ENCODE measurements around the gene TOM1.

Gene TOM1

DNA sequence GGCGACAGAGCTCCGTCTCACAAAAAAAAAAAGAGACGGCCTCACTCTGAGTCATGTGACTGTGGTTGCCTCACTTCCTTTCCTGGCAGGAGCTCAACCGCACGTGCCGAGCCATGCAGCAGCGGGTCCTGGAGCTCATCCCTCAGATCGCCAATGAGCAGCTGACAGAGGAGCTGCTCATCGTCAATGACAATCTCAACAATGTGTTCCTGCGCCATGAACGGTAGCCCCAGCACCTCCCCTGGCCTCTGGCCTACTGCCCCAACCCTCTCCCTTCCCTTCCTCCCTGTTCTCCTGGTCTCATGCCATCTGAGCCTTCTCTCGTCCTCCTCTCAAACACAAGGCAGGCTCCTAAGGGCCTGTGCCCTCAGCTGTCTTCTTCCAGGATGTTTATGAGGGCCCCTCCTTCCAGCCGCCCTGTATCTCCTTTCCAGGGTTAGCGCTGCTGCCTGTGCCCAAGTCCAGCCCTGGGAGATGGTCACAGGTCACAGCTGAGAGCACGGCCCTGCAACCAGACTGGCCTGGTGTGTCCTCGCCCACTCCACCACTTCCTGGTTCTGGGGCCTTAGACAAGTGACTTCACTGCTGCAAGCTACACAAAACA lies 30.7 kb downstream of the TOM1 start:
- Histone ChIP-seq H3K9ac (ENCODE audit: low read depth in 1 of 2, low read length in 2 of 2) (no peak overlapping the region), H3K27me3 (ENCODE audit: control insufficient read depth in 1 of 2, insufficient read depth in 2 of 2, low read length in 2 of 2) (no peaks in the 10 kb centered on the region), H3K27ac (ENCODE audit: low read depth, low read length) (peak overlapping the region; percentile 36), H3K4me3 (ENCODE audit: low read depth in 1 of 2, low read length in 2 of 2) (no peak overlapping the region), H3K9me3 (ENCODE audit: control insufficient read depth in 1 of 2, low read length in 2 of 2) (no peaks in the 10 kb centered on the region), H3K36me3 (ENCODE audit: control insufficient read depth in 1 of 2, insufficient read depth in 2 of 2, low read length in 2 of 2) (peaks cover 54 to 78% of the 10 kb centered on the region in 2 donors), H3K4me1 (ENCODE audit: control insufficient read depth in 1 of 2, insufficient read depth in 2 of 2, low read length in 2 of 2) (peaks cover 6 to 7% of the 10 kb centered on the region in 2 donors)

DNA sequence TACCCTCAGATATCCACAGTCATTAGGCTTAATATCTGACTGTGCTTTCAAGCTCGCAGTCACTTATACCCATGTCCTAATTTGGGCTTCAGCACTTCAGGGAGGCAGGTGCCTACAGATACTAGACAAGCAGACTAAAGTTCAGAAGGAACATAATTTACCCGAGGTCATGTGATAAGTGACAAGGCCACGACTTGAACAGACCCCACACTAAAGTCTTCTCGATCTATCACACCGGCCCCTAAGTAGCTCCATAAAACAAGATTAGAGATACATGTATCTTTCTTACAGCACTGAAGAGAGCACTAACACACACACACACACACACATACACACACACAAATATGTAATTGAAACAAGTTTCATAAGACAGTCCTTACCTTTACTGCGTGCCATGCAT lies 32.6 kb downstream of the TOM1 start:
- Histone ChIP-seq H3K9ac (ENCODE audit: low read depth in 1 of 2, low read length in 2 of 2) (no peak overlapping the region), H3K4me3 (ENCODE audit: low read depth in 1 of 2, low read length in 2 of 2) (no peak overlapping the region), H3K27ac (ENCODE audit: low read depth, low read length) (no peak overlapping the region), H3K36me3 (ENCODE audit: control insufficient read depth in 1 of 2, insufficient read depth in 2 of 2, low read length in 2 of 2) (peaks cover 44 to 75% of the 10 kb centered on the region in 2 donors), H3K9me3 (ENCODE audit: control insufficient read depth in 1 of 2, low read length in 2 of 2) (no peaks in the 10 kb centered on the region), H3K4me1 (ENCODE audit: control insufficient read depth in 1 of 2, insufficient read depth in 2 of 2, low read length in 2 of 2) (peaks cover 6 to 7% of the 10 kb centered on the region in 2 donors), H3K27me3 (ENCODE audit: control insufficient read depth in 1 of 2, insufficient read depth in 2 of 2, low read length in 2 of 2) (no peaks in the 10 kb centered on the region)

GRCh38 chr22:35333220-35333619 lies 33.5 kb downstream of the TOM1 start:
- no peak overlapping the region for H3K9ac ChIP-seq (ENCODE audit: low read depth in 1 of 2, low read length in 2 of 2)
- no peaks in the 10 kb centered on the region for H3K27me3 ChIP-seq (ENCODE audit: control insufficient read depth in 1 of 2, insufficient read depth in 2 of 2, low read length in 2 of 2)
- H3K36me3 ChIP-seq (ENCODE audit: control insufficient read depth in 1 of 2, insufficient read depth in 2 of 2, low read length in 2 of 2): peaks cover 43 to 75% of the 10 kb centered on the region in 2 donors
- H3K4me3 ChIP-seq (ENCODE audit: low read depth in 1 of 2, low read length in 2 of 2): no peak overlapping the region
- peaks cover 6 to 7% of the 10 kb centered on the region in 2 donors for H3K4me1 ChIP-seq (ENCODE audit: control insufficient read depth in 1 of 2, insufficient read depth in 2 of 2, low read length in 2 of 2)
- no peaks in the 10 kb centered on the region for H3K9me3 ChIP-seq (ENCODE audit: control insufficient read depth in 1 of 2, low read length in 2 of 2)
- no peak overlapping the region for H3K27ac ChIP-seq (ENCODE audit: low read depth, low read length)

DNA sequence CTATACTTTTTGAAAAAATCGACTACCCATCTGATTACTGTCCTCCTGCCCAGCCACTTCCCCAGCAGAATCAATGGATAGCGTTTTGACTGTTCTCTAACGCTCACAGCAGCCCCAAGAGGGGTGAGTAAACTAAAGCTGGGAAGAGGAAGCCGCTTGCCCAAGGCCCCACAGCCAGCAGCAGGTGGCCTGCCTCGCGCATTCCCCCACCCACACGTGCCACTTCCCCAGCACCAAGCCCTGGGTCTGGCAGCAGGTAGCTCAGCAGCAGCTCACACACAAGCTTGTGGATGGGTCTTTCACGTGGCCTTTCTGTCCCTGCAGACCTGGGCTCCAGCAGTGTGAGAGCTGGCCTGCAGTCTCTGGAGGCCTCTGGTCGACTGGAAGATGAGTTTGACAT lies 34.3 kb downstream of the TOM1 start:
- Histone ChIP-seq H3K9me3 (ENCODE audit: control insufficient read depth in 1 of 2, low read length in 2 of 2) (no peaks in the 10 kb centered on the region), H3K27ac (ENCODE audit: low read depth, low read length) (no peak overlapping the region), H3K4me1 (ENCODE audit: control insufficient read depth in 1 of 2, insufficient read depth in 2 of 2, low read length in 2 of 2) (peaks cover 6 to 7% of the 10 kb centered on the region in 2 donors), H3K9ac (ENCODE audit: low read depth in 1 of 2, low read length in 2 of 2) (no peak overlapping the region), H3K4me3 (ENCODE audit: low read depth in 1 of 2, low read length in 2 of 2) (no peak overlapping the region), H3K36me3 (ENCODE audit: control insufficient read depth in 1 of 2, insufficient read depth in 2 of 2, low read length in 2 of 2) (peaks cover 44 to 76% of the 10 kb centered on the region in 2 donors), H3K27me3 (ENCODE audit: control insufficient read depth in 1 of 2, insufficient read depth in 2 of 2, low read length in 2 of 2) (no peaks in the 10 kb centered on the region)

DNA sequence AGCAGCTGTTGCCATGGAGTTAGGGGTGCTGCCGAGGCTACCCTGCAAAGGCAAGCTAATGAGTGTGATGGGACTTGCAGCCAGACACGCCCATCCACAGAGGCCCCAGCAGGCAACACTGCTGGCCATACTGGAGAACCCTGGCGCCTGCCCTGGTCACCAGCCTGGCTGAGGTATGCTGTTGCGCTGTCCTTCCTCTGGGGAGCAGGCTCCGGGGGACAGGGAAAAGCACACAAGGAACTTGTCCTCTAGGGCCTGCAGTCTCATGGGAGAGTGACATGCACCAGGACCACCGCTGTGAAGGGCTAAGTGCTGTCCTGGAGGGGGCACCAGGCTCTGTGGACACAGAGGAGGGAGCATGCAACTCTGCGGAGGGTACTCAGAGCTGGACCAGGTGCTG lies 35.8 kb downstream of the TOM1 start:
- H3K27ac ChIP-seq (ENCODE audit: low read depth, low read length): no peak overlapping the region
- H3K4me3 ChIP-seq (ENCODE audit: low read depth in 1 of 2, low read length in 2 of 2): no peak overlapping the region
- no peaks in the 10 kb centered on the region for H3K27me3 ChIP-seq (ENCODE audit: control insufficient read depth in 1 of 2, insufficient read depth in 2 of 2, low read length in 2 of 2)
- peaks cover 1 to 3% of the 10 kb centered on the region in 2 donors for H3K4me1 ChIP-seq (ENCODE audit: control insufficient read depth in 1 of 2, insufficient read depth in 2 of 2, low read length in 2 of 2)
- H3K9ac ChIP-seq (ENCODE audit: low read depth in 1 of 2, low read length in 2 of 2): no peak overlapping the region
- H3K36me3 ChIP-seq (ENCODE audit: control insufficient read depth in 1 of 2, insufficient read depth in 2 of 2, low read length in 2 of 2): peaks cover 40 to 79% of the 10 kb centered on the region in 2 donors
- no peaks in the 10 kb centered on the region for H3K9me3 ChIP-seq (ENCODE audit: control insufficient read depth in 1 of 2, low read length in 2 of 2)

DNA sequence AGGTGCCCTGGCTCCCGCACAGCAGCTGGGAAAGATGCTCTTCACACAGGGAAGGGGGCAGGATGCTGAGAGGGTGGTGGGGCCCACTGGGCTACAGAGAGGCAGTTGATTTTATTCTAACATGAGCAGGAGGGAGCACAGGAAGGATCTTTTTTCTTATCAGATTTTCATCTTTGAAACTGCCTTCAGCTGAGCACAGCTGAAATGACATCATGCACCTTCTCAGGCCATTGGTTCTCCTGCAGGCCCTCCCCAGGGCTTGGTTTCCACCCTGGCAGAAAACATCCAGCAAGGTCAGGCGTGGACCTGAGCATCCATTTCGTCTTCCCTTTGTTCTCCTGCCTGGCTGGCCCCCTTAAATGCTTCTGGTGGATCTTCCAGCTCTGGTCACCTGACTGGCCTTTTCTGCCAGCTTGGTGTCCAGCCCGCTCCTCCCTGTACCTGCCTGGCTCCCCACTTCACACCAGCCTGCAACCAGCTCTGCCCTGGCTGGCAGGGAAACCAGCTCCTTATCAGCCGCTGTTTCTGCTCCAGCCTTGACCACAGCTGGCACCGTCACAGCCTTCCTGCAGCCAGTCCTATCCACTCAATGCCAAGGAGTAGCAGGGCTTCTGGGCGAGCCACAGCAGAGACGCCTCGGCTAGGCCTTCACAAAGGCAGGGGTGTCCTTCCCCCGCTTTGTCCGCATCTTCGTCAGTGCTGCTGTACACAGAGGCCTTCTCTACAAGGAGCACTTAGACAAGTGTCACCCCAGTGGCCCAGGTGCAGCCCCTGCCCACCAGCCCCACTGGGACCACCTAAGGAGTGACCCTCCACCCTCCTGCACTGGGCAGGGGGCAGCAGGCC lies 36.5 kb downstream of the TOM1 start:
- peaks cover 45 to 83% of the 10 kb centered on the region in 2 donors for H3K36me3 ChIP-seq (ENCODE audit: control insufficient read depth in 1 of 2, insufficient read depth in 2 of 2, low read length in 2 of 2)
- no peaks in the 10 kb centered on the region for H3K27me3 ChIP-seq (ENCODE audit: control insufficient read depth in 1 of 2, insufficient read depth in 2 of 2, low read length in 2 of 2)
- H3K4me1 ChIP-seq (ENCODE audit: control insufficient read depth in 1 of 2, insufficient read depth in 2 of 2, low read length in 2 of 2): no peaks in the 10 kb centered on the region
- no peak overlapping the region for H3K27ac ChIP-seq (ENCODE audit: low read depth, low read length)
- no peaks in the 10 kb centered on the region for H3K9me3 ChIP-seq (ENCODE audit: control insufficient read depth in 1 of 2, low read length in 2 of 2)
- H3K4me3 ChIP-seq (ENCODE audit: low read depth in 1 of 2, low read length in 2 of 2): no peak overlapping the region
- H3K9ac ChIP-seq (ENCODE audit: low read depth in 1 of 2, low read length in 2 of 2): no peak overlapping the region

DNA sequence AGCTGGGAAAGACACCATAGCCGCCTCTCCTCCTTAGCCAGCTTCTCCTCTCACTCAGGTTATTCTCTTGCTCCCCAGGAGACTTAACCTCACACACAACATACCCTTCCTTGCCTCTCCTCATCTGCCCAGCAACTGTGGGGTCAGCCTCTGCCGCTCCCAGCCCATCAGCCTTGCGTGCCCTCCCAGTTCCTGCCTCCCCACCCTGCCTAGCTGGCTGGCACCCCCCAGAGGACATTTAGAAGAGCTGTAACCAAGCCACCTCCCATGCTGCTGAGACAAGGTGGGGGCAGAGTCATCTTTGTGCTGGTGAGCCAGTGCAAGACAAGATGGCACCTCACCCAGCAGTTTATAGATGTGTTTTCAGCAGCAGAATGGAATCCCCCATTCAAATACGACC lies 38.2 kb downstream of the TOM1 start:
- peaks cover 42 to 85% of the 10 kb centered on the region in 2 donors for H3K36me3 ChIP-seq (ENCODE audit: control insufficient read depth in 1 of 2, insufficient read depth in 2 of 2, low read length in 2 of 2)

GRCh38 chr22:35341090-35341874 lies 41.6 kb downstream of the TOM1 start:
- H3K27ac ChIP-seq (ENCODE audit: low read depth, low read length): no peak overlapping the region
- peaks cover 35 to 81% of the 10 kb centered on the region in 2 donors for H3K36me3 ChIP-seq (ENCODE audit: control insufficient read depth in 1 of 2, insufficient read depth in 2 of 2, low read length in 2 of 2)
- H3K4me1 ChIP-seq (ENCODE audit: control insufficient read depth in 1 of 2, insufficient read depth in 2 of 2, low read length in 2 of 2): peaks cover 0 to 7% of the 10 kb centered on the region in 2 donors
- H3K9me3 ChIP-seq (ENCODE audit: control insufficient read depth in 1 of 2, low read length in 2 of 2): no peaks in the 10 kb centered on the region
- no peak overlapping the region for H3K4me3 ChIP-seq (ENCODE audit: low read depth in 1 of 2, low read length in 2 of 2)
- H3K27me3 ChIP-seq (ENCODE audit: control insufficient read depth in 1 of 2, insufficient read depth in 2 of 2, low read length in 2 of 2): no peaks in the 10 kb centered on the region
- H3K9ac ChIP-seq (ENCODE audit: low read depth in 1 of 2, low read length in 2 of 2): no peak overlapping the region

More for the DNA sequence above, 38.2 kb downstream of the TOM1 start:
- no peaks in the 10 kb centered on the region for H3K9me3 ChIP-seq (ENCODE audit: control insufficient read depth in 1 of 2, low read length in 2 of 2)
- H3K27me3 ChIP-seq (ENCODE audit: control insufficient read depth in 1 of 2, insufficient read depth in 2 of 2, low read length in 2 of 2): no peaks in the 10 kb centered on the region
- no peak overlapping the region for H3K4me3 ChIP-seq (ENCODE audit: low read depth in 1 of 2, low read length in 2 of 2)
- H3K9ac ChIP-seq (ENCODE audit: low read depth in 1 of 2, low read length in 2 of 2): no peak overlapping the region
- H3K4me1 ChIP-seq (ENCODE audit: control insufficient read depth in 1 of 2, insufficient read depth in 2 of 2, low read length in 2 of 2): no peaks in the 10 kb centered on the region
- H3K27ac ChIP-seq (ENCODE audit: low read depth, low read length): no peak overlapping the region

DNA sequence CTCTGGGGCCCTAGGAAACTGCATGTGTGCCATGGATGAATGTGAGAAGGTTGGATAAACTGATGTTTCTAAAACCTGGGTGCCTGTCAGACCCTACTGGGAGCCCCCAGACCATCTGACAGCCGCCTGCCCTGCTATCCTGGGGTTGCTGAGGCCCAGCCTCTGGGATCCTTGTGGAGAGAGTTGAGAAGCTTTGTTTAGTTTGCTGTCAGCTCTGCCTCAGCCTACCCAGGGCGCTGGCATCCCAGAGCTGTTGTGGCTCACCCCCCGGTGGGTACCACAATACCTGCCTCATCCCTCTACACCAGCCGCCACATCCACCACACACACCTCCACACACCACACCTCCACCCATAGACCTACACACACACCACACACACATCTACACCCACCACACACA lies 42.7 kb downstream of the TOM1 start:
- no peak overlapping the region for H3K4me3 ChIP-seq (ENCODE audit: low read depth in 1 of 2, low read length in 2 of 2)
- peaks cover 0 to 7% of the 10 kb centered on the region in 2 donors for H3K4me1 ChIP-seq (ENCODE audit: control insufficient read depth in 1 of 2, insufficient read depth in 2 of 2, low read length in 2 of 2)
- H3K9me3 ChIP-seq (ENCODE audit: control insufficient read depth in 1 of 2, low read length in 2 of 2): no peaks in the 10 kb centered on the region
- H3K27ac ChIP-seq (ENCODE audit: low read depth, low read length): no peak overlapping the region
- no peak overlapping the region for H3K9ac ChIP-seq (ENCODE audit: low read depth in 1 of 2, low read length in 2 of 2)
- no peaks in the 10 kb centered on the region for H3K27me3 ChIP-seq (ENCODE audit: control insufficient read depth in 1 of 2, insufficient read depth in 2 of 2, low read length in 2 of 2)
- H3K36me3 ChIP-seq (ENCODE audit: control insufficient read depth in 1 of 2, insufficient read depth in 2 of 2, low read length in 2 of 2): peaks cover 34 to 75% of the 10 kb centered on the region in 2 donors

Measured in duodenal mucosa (tissue), 2 donors.